HG03064 (cell line): ENCODE data around the gene CSTPP1.
"Not testable (repeated sequence)": the region's sequence is repeated elsewhere in the genome, so short reads cannot be mapped to it uniquely, and the experiment has no call there.

ENCODE experiments used
- ATAC-seq: cut with Tn5 transposase; IDR thresholded peaks from one replicate; pipeline ENCODE4 v1.9.1; 2021; ENCODE audit warnings: low read depth; ENCODE audit not compliant: unreplicated experiment

CSTPP1 gene

GRCh38 chr11:47186700-47187695 is 250.4 kb downstream of the CSTPP1 start:
- ATAC-seq = no peak

- ATAC-seq = no peak
These were observed 251.2 kb downstream of the CSTPP1 start for GRCh38 chr11:47187723-47188122.

- ATAC-seq = no peak
These were observed 251.7 kb downstream of the CSTPP1 start for GRCh38 chr11:47188259-47188658.

- no peak for ATAC-seq
These were observed 252.7 kb downstream of the CSTPP1 start for GRCh38 chr11:47189100-47189834.

- ATAC-seq = not testable (repeated sequence)
These were observed 254.6 kb downstream of the CSTPP1 start for GRCh38 chr11:47191137-47191536.

- no peak for ATAC-seq
These were observed 255.6 kb downstream of the CSTPP1 start for GRCh38 chr11:47192111-47192510.

- ATAC-seq = not testable (repeated sequence)
These were observed 261.6 kb downstream of the CSTPP1 start for GRCh38 chr11:47198161-47198560.

GRCh38 chr11:47201015-47201414 is 264.5 kb downstream of the CSTPP1 start:
- no peak for ATAC-seq

- ATAC-seq = no peak
These were observed 266.0 kb downstream of the CSTPP1 start for GRCh38 chr11:47202576-47202975.

- no peak for ATAC-seq
These were observed 268.1 kb downstream of the CSTPP1 start for GRCh38 chr11:47204637-47204989.

- ATAC-seq = not testable (repeated sequence)
These were observed 270.0 kb downstream of the CSTPP1 start for GRCh38 chr11:47206577-47206976.

GRCh38 chr11:47207459-47207858 is 270.9 kb downstream of the CSTPP1 start:
- no peak for ATAC-seq

GRCh38 chr11:47208008-47208552 is 271.5 kb downstream of the CSTPP1 start:
- not testable (repeated sequence) for ATAC-seq

- no peak for ATAC-seq
These were observed 272.1 kb downstream of the CSTPP1 start for GRCh38 chr11:47208628-47209027.
